WTC11 (cell line): ENCODE data around the gene MBD2. TPM values are rescaled to one million over a fixed set of nuclear protein-coding genes. Genes with fewer than 3 reads are reported as not detected.
A peak's percentile ranks its signal among the peaks of the same experiment; 100 is the strongest.

Experiments
- ATAC-seq: fragments of 200-7000 bp; cut with Tn5 transposase; 2 replicates; pipeline ENCODE4 v1.10.0; 2021; ENCODE audit warnings: mild to moderate bottlenecking, moderate library complexity
- CTCF ChIA-PET: fragments of 300-600 bp; sonication (Branson Sonifier 250); formaldehyde crosslinking; loops from one replicate; lab custom pipeline; 2021; ENCODE audit warnings: antibody characterized with exemption; lab: Charles Lee
- POLR2A ChIA-PET: fragments of 350-600 bp; sonication (Branson Sonifier 250); formaldehyde crosslinking; loops from one replicate; lab custom pipeline; 2021; ENCODE audit warnings: antibody characterized with exemption; lab: Charles Lee
- DNase-seq: peaks from one replicate; pipeline ENCODE4 v3.0.0; 2021; ENCODE audit warnings: low spot score
- H3K27ac Mint-ChIP-seq: 2 replicates; pipeline ENCODE4 v1.8.0; 2021; ENCODE audit warnings: mixed read lengths
- H3K27me3 Mint-ChIP-seq: 2 replicates; pipeline ENCODE4 v1.8.0; 2021; ENCODE audit warnings: low read depth, mild to moderate bottlenecking, moderate library complexity, mixed read lengths
- H3K36me3 Mint-ChIP-seq: 2 replicates; pipeline ENCODE4 v1.8.0; 2021; ENCODE audit warnings: mixed read lengths
- H3K4me1 Mint-ChIP-seq: 2 replicates; pipeline ENCODE4 v1.8.0; 2022; ENCODE audit warnings: mixed read lengths
- H3K4me3 Mint-ChIP-seq: 2 replicates; pipeline ENCODE4 v1.8.0; 2021; ENCODE audit warnings: mild to moderate bottlenecking, moderate library complexity, mixed read lengths
- H3K9me3 Mint-ChIP-seq: 2 replicates; pipeline ENCODE4 v1.8.0; 2021; ENCODE audit warnings: mixed read lengths
- AR ChIP-seq: fragments of 250-450 bp; sonication (Bioruptor Pico); IDR thresholded peaks from 2 replicates; pipeline ENCODE4 v1.9.0; 2021; ENCODE audit warnings: mild to moderate bottlenecking
- ATF6 ChIP-seq: sonication (generic); formaldehyde crosslinking; IDR thresholded peaks from 2 replicates; pipeline ENCODE4 v1.8.1; 2023; ENCODE audit warnings: mild to moderate bottlenecking, missing genetic modification reagents
- ELF4 ChIP-seq: sonication (generic); formaldehyde crosslinking; IDR thresholded peaks from 2 replicates; pipeline ENCODE4 v1.8.1; 2022; ENCODE audit warnings: low read depth, mild to moderate bottlenecking, moderate library complexity, missing genetic modification reagents
- GABPB1 ChIP-seq: sonication (generic); formaldehyde crosslinking; IDR thresholded peaks from 2 replicates; pipeline ENCODE4 v1.8.1; 2023; ENCODE audit warnings: mild to moderate bottlenecking, missing genetic modification reagents
- GTF2I ChIP-seq: fragments of 250-450 bp; sonication (Bioruptor Pico); conservative IDR thresholded peaks from 2 replicates; pipeline ENCODE4 v1.4.0; 2021; ENCODE audit warnings: mild to moderate bottlenecking
- MXD4 ChIP-seq: fragments of 250-450 bp; sonication (Bioruptor Pico); IDR thresholded peaks from 2 replicates; pipeline ENCODE4 v1.8.0; 2021; ENCODE audit warnings: mild to moderate bottlenecking, moderate library complexity, borderline replicate concordance
- NFE2L1 ChIP-seq: sonication (generic); formaldehyde crosslinking; IDR thresholded peaks from 2 replicates; pipeline ENCODE4 v1.8.1; 2023; ENCODE audit warnings: missing genetic modification reagents
- SMAD3 ChIP-seq: sonication (generic); formaldehyde crosslinking; IDR thresholded peaks from 2 replicates; pipeline ENCODE4 v1.8.0; 2022; ENCODE audit warnings: missing genetic modification reagents, mild to moderate bottlenecking, borderline replicate concordance
- SP1 ChIP-seq: sonication (generic); formaldehyde crosslinking; conservative IDR thresholded peaks from 2 replicates; pipeline ENCODE4 v1.8.1; 2022; ENCODE audit warnings: missing genetic modification reagents
- ZBTB21 ChIP-seq: sonication (generic); formaldehyde crosslinking; IDR thresholded peaks from 2 replicates; pipeline ENCODE4 v1.8.1; 2023; ENCODE audit warnings: mild to moderate bottlenecking, missing genetic modification reagents, borderline replicate concordance
- ZNF423 ChIP-seq: fragments of 250-450 bp; sonication (Bioruptor Pico); IDR thresholded peaks from 2 replicates; pipeline ENCODE4 v2.1.2; 2022; ENCODE audit warnings: mild to moderate bottlenecking, moderate library complexity
- ZNF671 ChIP-seq: fragments of 250-450 bp; sonication (Bioruptor Pico); IDR thresholded peaks from 2 replicates; pipeline ENCODE4 v1.8.0; 2021; ENCODE audit warnings: mild to moderate bottlenecking
- total RNA-seq: library from RNA; stranded (reverse); gene quantifications from 3 replicates; pipeline ENCODE4 v1.2.3, GENCODE V29; 2021
- TF ChIP-seq, protein P1 (sequence below): sonication (generic); formaldehyde crosslinking; IDR thresholded peaks from 2 replicates; pipeline ENCODE4 v1.8.1; 2023; ENCODE audit warnings: mild to moderate bottlenecking, moderate library complexity, missing genetic modification reagents
- TF ChIP-seq, protein P2 (sequence below): fragments of 250-450 bp; sonication (Bioruptor Pico); IDR thresholded peaks from 2 replicates; pipeline ENCODE4 v1.8.0; 2021; ENCODE audit warnings: mild to moderate bottlenecking
- TF ChIP-seq, protein P3 (sequence below): sonication (generic); formaldehyde crosslinking; IDR thresholded peaks from 2 replicates; pipeline ENCODE4 v1.8.0; 2023; ENCODE audit warnings: missing genetic modification reagents
- TF ChIP-seq, protein P4 (sequence below): sonication (generic); formaldehyde crosslinking; IDR thresholded peaks from 2 replicates; pipeline ENCODE4 v1.8.1; 2023; ENCODE audit warnings: mild to moderate bottlenecking, missing genetic modification reagents
- TF ChIP-seq, protein P5 (sequence below): sonication (generic); formaldehyde crosslinking; IDR thresholded peaks from 2 replicates; pipeline ENCODE4 v1.8.1; 2022; ENCODE audit warnings: low read depth, mild to moderate bottlenecking, moderate library complexity, missing genetic modification reagents, borderline replicate concordance
- TF ChIP-seq, protein P6 (sequence below): sonication (generic); formaldehyde crosslinking; IDR thresholded peaks from 2 replicates; pipeline ENCODE4 v1.8.0; 2022; ENCODE audit warnings: mild to moderate bottlenecking, missing genetic modification reagents

Gene MBD2
- total RNA-seq, 1 experiment from 2014 or later, result 42.7 TPM

GRCh38 chr18:54233228-54233625 lies 8.8 kb upstream of the MBD2 start:
- Mint-ChIP-seq H3K27me3 (no peaks in the 10 kb centered on the region), H3K36me3 (no peaks in the 10 kb centered on the region), H3K4me1 (peaks cover 19% of the 10 kb centered on the region), H3K27ac (no peak overlapping the region), H3K9me3 (no peaks in the 10 kb centered on the region), H3K4me3 (no peak overlapping the region)
- DNase-seq, result no peak
- TF ChIP-seq GTF2I (CRISPR knock-in tag), result no peak
- no peak for TF ChIP-seq ZBTB21 (CRISPR knock-in tag)
- TF ChIP-seq ELF4 (CRISPR knock-in tag), result no peak
- no peak for TF ChIP-seq ZNF671 (CRISPR knock-in tag)
- TF ChIP-seq, protein P1, sequence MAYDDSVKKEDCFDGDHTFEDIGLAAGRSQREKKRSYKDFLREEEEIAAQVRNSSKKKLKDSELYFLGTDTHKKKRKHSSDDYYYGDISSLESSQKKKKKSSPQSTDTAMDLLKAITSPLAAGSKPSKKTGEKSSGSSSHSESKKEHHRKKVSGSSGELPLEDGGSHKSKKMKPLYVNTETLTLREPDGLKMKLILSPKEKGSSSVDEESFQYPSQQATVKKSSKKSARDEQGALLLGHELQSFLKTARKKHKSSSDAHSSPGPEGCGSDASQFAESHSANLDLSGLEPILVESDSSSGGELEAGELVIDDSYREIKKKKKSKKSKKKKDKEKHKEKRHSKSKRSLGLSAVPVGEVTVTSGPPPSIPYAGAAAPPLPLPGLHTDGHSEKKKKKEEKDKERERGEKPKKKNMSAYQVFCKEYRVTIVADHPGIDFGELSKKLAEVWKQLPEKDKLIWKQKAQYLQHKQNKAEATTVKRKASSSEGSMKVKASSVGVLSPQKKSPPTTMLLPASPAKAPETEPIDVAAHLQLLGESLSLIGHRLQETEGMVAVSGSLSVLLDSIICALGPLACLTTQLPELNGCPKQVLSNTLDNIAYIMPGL, result no peak
- TF ChIP-seq, protein P2, sequence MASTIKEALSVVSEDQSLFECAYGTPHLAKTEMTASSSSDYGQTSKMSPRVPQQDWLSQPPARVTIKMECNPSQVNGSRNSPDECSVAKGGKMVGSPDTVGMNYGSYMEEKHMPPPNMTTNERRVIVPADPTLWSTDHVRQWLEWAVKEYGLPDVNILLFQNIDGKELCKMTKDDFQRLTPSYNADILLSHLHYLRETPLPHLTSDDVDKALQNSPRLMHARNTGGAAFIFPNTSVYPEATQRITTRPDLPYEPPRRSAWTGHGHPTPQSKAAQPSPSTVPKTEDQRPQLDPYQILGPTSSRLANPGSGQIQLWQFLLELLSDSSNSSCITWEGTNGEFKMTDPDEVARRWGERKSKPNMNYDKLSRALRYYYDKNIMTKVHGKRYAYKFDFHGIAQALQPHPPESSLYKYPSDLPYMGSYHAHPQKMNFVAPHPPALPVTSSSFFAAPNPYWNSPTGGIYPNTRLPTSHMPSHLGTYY, result no peak
- no peak for ATAC-seq
- POLR2A ChIA-PET, result no interaction called here
- CTCF ChIA-PET, result interaction anchor here (1.2 to 1.6 kb wide), 2 partner anchors 8 to 37 kb away, joined by 5 read pairs; no protein-coding TSS in a partner anchor

DNA sequence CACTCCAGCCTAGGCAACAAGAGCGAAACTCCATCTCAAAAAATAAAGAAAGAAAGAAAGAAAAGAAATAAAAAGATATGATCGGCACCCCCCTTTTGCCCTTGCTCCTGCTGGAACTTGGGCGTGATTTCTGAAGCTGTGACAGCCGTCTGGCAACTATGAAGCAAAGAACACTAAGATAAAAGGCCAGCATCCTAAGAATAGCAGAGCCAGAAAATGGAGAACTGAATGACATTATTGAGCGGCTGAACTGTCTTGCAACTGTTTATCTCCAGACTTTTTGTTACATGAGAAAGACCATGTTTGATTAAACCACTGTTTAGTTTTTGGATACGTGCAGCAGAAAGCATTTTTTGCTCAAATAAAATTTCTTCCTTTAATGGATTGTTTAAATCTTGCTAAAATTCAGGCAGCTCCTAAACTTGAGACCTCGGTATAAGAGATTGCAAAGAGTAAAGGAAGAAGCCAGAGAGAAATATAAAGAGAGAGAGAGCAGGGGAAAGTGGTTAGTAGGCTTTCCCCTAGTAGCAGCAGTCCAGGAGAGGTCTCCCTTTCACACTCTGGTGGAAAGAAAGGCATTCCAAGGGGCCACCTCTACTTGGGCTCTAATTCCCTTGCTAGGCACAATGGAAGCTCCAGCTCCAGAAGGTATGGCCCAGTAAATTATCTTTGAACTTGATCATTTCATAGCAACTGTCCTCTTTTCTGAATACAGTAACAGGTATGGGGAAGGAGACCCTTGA lies 8.2 kb upstream of the MBD2 start:
- ChIA-PET POLR2A (interaction anchor here (0.7 kb wide), 1 partner anchor 37 kb away, joined by 3 read pairs; the partner anchor contains the start of gene POLI), CTCF (interaction anchor here (1.2 to 1.6 kb wide), 2 partner anchors 8 to 37 kb away, joined by 5 read pairs; no protein-coding TSS in a partner anchor)
- Mint-ChIP-seq H3K9me3 (no peaks in the 10 kb centered on the region), H3K36me3 (no peaks in the 10 kb centered on the region), H3K27ac (no peak overlapping the region), H3K4me3 (no peak overlapping the region), H3K27me3 (no peaks in the 10 kb centered on the region), H3K4me1 (peaks cover 23% of the 10 kb centered on the region)
- ATAC-seq, result peak; percentile 89
- TF ChIP-seq ATF6 (no peak), NFE2L1 (no peak), SMAD3 (CRISPR knock-in tag) (no peak), ZNF423 (CRISPR knock-in tag) (no peak), AR (CRISPR knock-in tag) (no peak), GTF2I (CRISPR knock-in tag) (no peak), MXD4 (no peak), SP1 (CRISPR knock-in tag) (no peak), ZBTB21 (CRISPR knock-in tag) (no peak), GABPB1 (CRISPR knock-in tag) (no peak)
- TF ChIP-seq, protein P3, sequence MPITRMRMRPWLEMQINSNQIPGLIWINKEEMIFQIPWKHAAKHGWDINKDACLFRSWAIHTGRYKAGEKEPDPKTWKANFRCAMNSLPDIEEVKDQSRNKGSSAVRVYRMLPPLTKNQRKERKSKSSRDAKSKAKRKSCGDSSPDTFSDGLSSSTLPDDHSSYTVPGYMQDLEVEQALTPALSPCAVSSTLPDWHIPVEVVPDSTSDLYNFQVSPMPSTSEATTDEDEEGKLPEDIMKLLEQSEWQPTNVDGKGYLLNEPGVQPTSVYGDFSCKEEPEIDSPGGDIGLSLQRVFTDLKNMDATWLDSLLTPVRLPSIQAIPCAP, result no peak
- TF ChIP-seq, protein P4, sequence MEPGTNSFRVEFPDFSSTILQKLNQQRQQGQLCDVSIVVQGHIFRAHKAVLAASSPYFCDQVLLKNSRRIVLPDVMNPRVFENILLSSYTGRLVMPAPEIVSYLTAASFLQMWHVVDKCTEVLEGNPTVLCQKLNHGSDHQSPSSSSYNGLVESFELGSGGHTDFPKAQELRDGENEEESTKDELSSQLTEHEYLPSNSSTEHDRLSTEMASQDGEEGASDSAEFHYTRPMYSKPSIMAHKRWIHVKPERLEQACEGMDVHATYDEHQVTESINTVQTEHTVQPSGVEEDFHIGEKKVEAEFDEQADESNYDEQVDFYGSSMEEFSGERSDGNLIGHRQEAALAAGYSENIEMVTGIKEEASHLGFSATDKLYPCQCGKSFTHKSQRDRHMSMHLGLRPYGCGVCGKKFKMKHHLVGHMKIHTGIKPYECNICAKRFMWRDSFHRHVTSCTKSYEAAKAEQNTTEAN (CRISPR knock-in tag), result no peak
- TF ChIP-seq, protein P5, sequence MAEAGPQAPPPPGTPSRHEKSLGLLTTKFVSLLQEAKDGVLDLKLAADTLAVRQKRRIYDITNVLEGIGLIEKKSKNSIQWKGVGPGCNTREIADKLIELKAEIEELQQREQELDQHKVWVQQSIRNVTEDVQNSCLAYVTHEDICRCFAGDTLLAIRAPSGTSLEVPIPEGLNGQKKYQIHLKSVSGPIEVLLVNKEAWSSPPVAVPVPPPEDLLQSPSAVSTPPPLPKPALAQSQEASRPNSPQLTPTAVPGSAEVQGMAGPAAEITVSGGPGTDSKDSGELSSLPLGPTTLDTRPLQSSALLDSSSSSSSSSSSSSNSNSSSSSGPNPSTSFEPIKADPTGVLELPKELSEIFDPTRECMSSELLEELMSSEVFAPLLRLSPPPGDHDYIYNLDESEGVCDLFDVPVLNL (CRISPR knock-in tag), result no peak
- TF ChIP-seq, protein P6, sequence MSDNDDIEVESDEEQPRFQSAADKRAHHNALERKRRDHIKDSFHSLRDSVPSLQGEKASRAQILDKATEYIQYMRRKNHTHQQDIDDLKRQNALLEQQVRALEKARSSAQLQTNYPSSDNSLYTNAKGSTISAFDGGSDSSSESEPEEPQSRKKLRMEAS, result no peak
- no peak for DNase-seq
